HCT116 (cell line): ENCODE measurements around the gene TMEM184B.

Source experiments
- CTCF ChIP-seq, 3 experiments: fragments of 200-600 bp in 1 of 3; sonication (generic) in 1 of 3; IDR thresholded peaks in 2 of 3; conservative IDR thresholded peaks in 1 of 3; 2 replicates each; pipeline ENCODE4 v1.5.1; 2012 to 2017; ENCODE audit warnings: low read depth in 2 of 3, low read length in 2 of 3, antibody characterized with exemption in 1 of 3, borderline replicate concordance in 1 of 3, control low read depth in 1 of 3, mild to moderate bottlenecking in 1 of 3, mixed read lengths in 1 of 3, mixed run types in 1 of 3, moderate library complexity in 1 of 3; ENCODE audit not compliant: insufficient read depth in 1 of 3
- EGR1 ChIP-seq: IDR thresholded peaks from 2 replicates; pipeline ENCODE4 v1.6.1; 2012; ENCODE audit warnings: low read depth
- ELF1 ChIP-seq: IDR thresholded peaks from 2 replicates; pipeline ENCODE4 v1.6.1; 2012; ENCODE audit warnings: low read depth, borderline replicate concordance
- POLR2A ChIP-seq: IDR thresholded peaks from 2 replicates; pipeline ENCODE4 v1.7.0; 2011; ENCODE audit warnings: borderline replicate concordance; ENCODE audit not compliant: insufficient read depth, insufficient read length; ENCODE audit errors: extremely low read depth
- POLR2AphosphoS5 ChIP-seq: IDR thresholded peaks from 2 replicates; pipeline ENCODE4 v1.6.1; 2011; ENCODE audit warnings: mild to moderate bottlenecking, low read depth, low read length, moderate library complexity
- SP1 ChIP-seq: IDR thresholded peaks from 2 replicates; pipeline ENCODE4 v1.6.1; 2012; ENCODE audit warnings: low read depth
- YY1 ChIP-seq: IDR thresholded peaks from 2 replicates; pipeline ENCODE4 v1.6.1; 2011; ENCODE audit warnings: low read length, low read depth, moderate library complexity, mild to moderate bottlenecking; ENCODE audit not compliant: insufficient replicate concordance; ENCODE audit errors: extremely low read depth
- ZBTB33 ChIP-seq: IDR thresholded peaks from 2 replicates; pipeline ENCODE4 v1.6.1; 2011; ENCODE audit warnings: mild to moderate bottlenecking, low read length, moderate library complexity; ENCODE audit not compliant: insufficient replicate concordance; ENCODE audit errors: extremely low read depth
- TF ChIP-seq, protein P1 (sequence below): IDR thresholded peaks from 2 replicates; pipeline ENCODE4 v1.6.1; 2012

- no peak for TF ChIP-seq POLR2A
- TF ChIP-seq ZBTB33, result no peak
- TF ChIP-seq YY1, result no peak
- no peak for TF ChIP-seq CTCF (IDR thresholded peaks at IDR 0.05 in 2 of 3, conservative IDR thresholded peaks at IDR 0.05 in 1 of 3; ENCODE audit: borderline replicate concordance in 1 of 3, insufficient read depth in 1 of 3, low read depth in 2 of 3, low read length in 2 of 3)
- TF ChIP-seq ELF1, result no peak
- TF ChIP-seq SP1, result no peak
- TF ChIP-seq, protein P1, sequence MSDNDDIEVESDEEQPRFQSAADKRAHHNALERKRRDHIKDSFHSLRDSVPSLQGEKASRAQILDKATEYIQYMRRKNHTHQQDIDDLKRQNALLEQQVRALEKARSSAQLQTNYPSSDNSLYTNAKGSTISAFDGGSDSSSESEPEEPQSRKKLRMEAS, result no peak
- no peak for TF ChIP-seq POLR2AphosphoS5
- TF ChIP-seq EGR1, result no peak
These were observed 28.7 kb downstream of the TMEM184B start for GRCh38 chr22:38244106-38244505.
